Tibial nerve (tissue), 3 donors: Measurements from ENCODE around the gene PRPF38A.

Experiments used
- POLR2A ChIP-seq, 2 donors: fragments of 450-650 bp; IDR thresholded peaks; one replicate each; pipeline ENCODE4 v1.6.1; 2017; ENCODE audit warnings: antibody characterized with exemption in 2 of 2, mild to moderate bottlenecking in 2 of 2, moderate library complexity in 2 of 2
- TF ChIP-seq, protein P1 (sequence below), 5 experiments: fragments of 200-600 bp in 3 of 5; fragments of 450-650 bp in 2 of 5; sonication (generic) in 3 of 5; IDR thresholded peaks; one replicate each; pipeline ENCODE4 v1.5.1; 2016 to 2019; ENCODE audit warnings: antibody characterized with exemption in 5 of 5, mild to moderate bottlenecking in 3 of 5, moderate library complexity in 2 of 5

DNA sequence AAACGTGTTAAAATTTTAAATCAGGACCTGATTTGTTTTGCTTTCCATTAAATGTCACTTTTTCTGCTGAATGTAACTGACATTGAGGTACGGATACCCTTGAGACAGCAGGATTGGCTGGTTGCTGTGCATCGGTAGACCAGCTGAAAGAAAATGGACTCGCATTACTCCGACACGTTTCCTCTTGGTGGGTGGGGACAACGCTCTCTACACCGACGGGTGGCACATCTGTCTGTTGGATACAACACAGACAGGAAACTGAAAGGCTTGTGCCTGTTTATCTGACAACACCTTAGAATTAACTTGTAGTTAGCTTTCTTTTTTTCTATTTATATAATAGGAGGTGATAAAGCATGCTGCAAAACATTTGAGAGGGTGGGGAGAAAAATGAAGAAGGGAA is 19.4 kb downstream of the PRPF38A start:
- TF ChIP-seq, protein P1, sequence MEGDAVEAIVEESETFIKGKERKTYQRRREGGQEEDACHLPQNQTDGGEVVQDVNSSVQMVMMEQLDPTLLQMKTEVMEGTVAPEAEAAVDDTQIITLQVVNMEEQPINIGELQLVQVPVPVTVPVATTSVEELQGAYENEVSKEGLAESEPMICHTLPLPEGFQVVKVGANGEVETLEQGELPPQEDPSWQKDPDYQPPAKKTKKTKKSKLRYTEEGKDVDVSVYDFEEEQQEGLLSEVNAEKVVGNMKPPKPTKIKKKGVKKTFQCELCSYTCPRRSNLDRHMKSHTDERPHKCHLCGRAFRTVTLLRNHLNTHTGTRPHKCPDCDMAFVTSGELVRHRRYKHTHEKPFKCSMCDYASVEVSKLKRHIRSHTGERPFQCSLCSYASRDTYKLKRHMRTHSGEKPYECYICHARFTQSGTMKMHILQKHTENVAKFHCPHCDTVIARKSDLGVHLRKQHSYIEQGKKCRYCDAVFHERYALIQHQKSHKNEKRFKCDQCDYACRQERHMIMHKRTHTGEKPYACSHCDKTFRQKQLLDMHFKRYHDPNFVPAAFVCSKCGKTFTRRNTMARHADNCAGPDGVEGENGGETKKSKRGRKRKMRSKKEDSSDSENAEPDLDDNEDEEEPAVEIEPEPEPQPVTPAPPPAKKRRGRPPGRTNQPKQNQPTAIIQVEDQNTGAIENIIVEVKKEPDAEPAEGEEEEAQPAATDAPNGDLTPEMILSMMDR (IDR thresholded peaks at IDR 0.05), result no peak
- TF ChIP-seq POLR2A (IDR thresholded peaks at IDR 0.05), result no peak
